Stimulated activated CD4-positive, alpha-beta T cell treated with anti-CD3 and anti-CD28 coated beads, Interleukin-2, amount 100 ng/mL, for 4 hours (primary cell): ENCODE results near the gene LGALS14.

Source experiments
- DNase-seq: peaks from one replicate; pipeline ENCODE4 v3.0.0-alpha.2; 2020; ENCODE audit warnings: low read depth

Gene LGALS14

GRCh38 chr19:39746836-39747529 is 42.7 kb downstream of the LGALS14 start:
- no peak for DNase-seq

- no peak for DNase-seq
Measured at GRCh38 chr19:39749981-39750380, 45.7 kb downstream of the LGALS14 start.

GRCh38 chr19:39752390-39752789 is 48.1 kb downstream of the LGALS14 start:
- no peak for DNase-seq

- DNase-seq, result no peak
Measured at GRCh38 chr19:39752795-39753194, 48.5 kb downstream of the LGALS14 start.

GRCh38 chr19:39754544-39754943 is 50.3 kb downstream of the LGALS14 start:
- no peak for DNase-seq

- no peak for DNase-seq
Measured at GRCh38 chr19:39754971-39755370, 50.7 kb downstream of the LGALS14 start.
